Adrenal gland (tissue), 19 donors: ENCODE measurements around the gene SLC47A2. TPM values are rescaled to one million over a fixed set of nuclear protein-coding genes. Genes with fewer than 3 reads are reported as not detected.
"Not testable (repeated sequence)": the region's sequence is repeated elsewhere in the genome, so short reads cannot be mapped to it uniquely, and the experiment has no call there.

Experiments used
- DNase-seq, 7 donors: peaks; one replicate each; pipeline ENCODE4 v3.0.0-alpha.2; 2019 to 2020
- H3K27ac ChIP-seq, 5 donors: fragments of 200-600 bp; sonication (generic) in 4 of 5; 1 replicate in 3 of 5; 2 replicates in 2 of 5; pipeline versions ENCODE4 v1.5.1 to v1.8.0; 2016 to 2020; ENCODE audit warnings: mild to moderate bottlenecking in 1 of 5
- H3K27me3 ChIP-seq: fragments of 200-600 bp; 2 replicates; pipeline ENCODE4 v1.8.0; 2021
- H3K36me3 ChIP-seq, 2 donors: fragments of 200-600 bp; replicated peaks in 1 of 2; 1 replicate in 1 of 2; 2 replicates in 1 of 2; pipeline versions ENCODE4 v1.5.1 to v1.8.0; 2018 to 2022
- H3K4me1 ChIP-seq, 2 donors: fragments of 200-600 bp; replicated peaks in 1 of 2; 1 replicate in 1 of 2; 2 replicates in 1 of 2; pipeline versions ENCODE4 v1.5.1 to v1.8.0; 2018 to 2021
- H3K4me3 ChIP-seq, 4 donors: fragments of 200-600 bp; sonication (generic) in 3 of 4; one replicate each; pipeline ENCODE4 v1.5.1; 2016 to 2018
- H3K9me3 ChIP-seq, 3 donors: fragments of 200-600 bp; sonication (generic) in 1 of 3; replicated peaks in 1 of 3; 1 replicate in 2 of 3; 2 replicates in 1 of 3; pipeline versions ENCODE4 v1.5.1 to v1.8.0; 2016 to 2021
- POLR2A ChIP-seq, 2 donors: fragments of 450-650 bp; IDR thresholded peaks; one replicate each; pipeline ENCODE4 v1.6.1; 2017; ENCODE audit warnings: antibody characterized with exemption in 2 of 2, mild to moderate bottlenecking in 2 of 2, moderate library complexity in 1 of 2
- WGBS, 4 donors: extraction: QIAGEN DNeasy Blood & Tissue Kit in 2 of 4; methylation state at CpG; one replicate each; pipeline versions ENCODE4 v1.1.5 to v1.1.7; 2013 to 2017; 5-methylcytosine and 5-hydroxymethylcytosine counted together
- intact Hi-C, 2 donors: fragments of 100-400 bp; cut with DNase I; formaldehyde crosslinking; loops; one replicate each; pipeline versions ENCODE4 v1.14.1 to v1.15.0; 2022 to 2023
- long read RNA-seq, 10 donors: library from polyadenylated mRNA in 3 of 10; unstranded in 2 of 10; stranded (forward) in 1 of 10; transcript quantifications; one replicate each; pipeline ENCODE4 v2.0.0 and lab custom pipeline, GENCODE V29; 2021 to 2026
- polyA plus RNA-seq, 3 donors: library from polyadenylated mRNA; stranded (reverse); fragments of 200-250 nt in 2 of 3; fragments of 350-450 nt in 1 of 3; fragmentation: Illumina TruSeq in 1 of 3; extraction: RNeasy Lipid Tissue Mini Kit (QIAGEN cat#74804) in 1 of 3; gene quantifications; one replicate each; pipeline ENCODE4 v1.2.3, GENCODE V29; 2013 to 2014
- total RNA-seq, 9 donors: library from RNA; depleted of rRNA in 4 of 9; stranded (reverse); fragments of >200 nt in 4 of 9; fragments of 120-200 nt in 1 of 9; fragmentation: NEBNext Ultra II Directional in 1 of 9; extraction: Animal tissue kit (Norgen Biotek cat#: 25700) in 1 of 9; gene quantifications; one replicate each; pipeline versions ENCODE4 v1.1.0 to v1.2.4, GENCODE V29; 2013 to 2023
- TF ChIP-seq, protein P1 (sequence below), 6 experiments: fragments of 450-650 bp in 4 of 6; fragments of 200-600 bp in 2 of 6; sonication (generic) in 1 of 6; IDR thresholded peaks; 1 replicate in 5 of 6; 2 replicates in 1 of 6; pipeline versions ENCODE4 v1.5.1 to v1.8.0; 2016 to 2021; ENCODE audit warnings: antibody characterized with exemption in 6 of 6, mild to moderate bottlenecking in 2 of 6, moderate library complexity in 1 of 6
- donor health status: healthy with polysubstance abuse.
- donor health status: Bipolar disorder and iron deficiency.
- donor health status: DM: yes; HTN: yes; CAD: no.
- donor health status: DM: no; HTN: no; CAD: no.
- donor health status: DM: no; HTN: no; CAD: no.
- donor health status: DM: yes; HTN: yes; CAD: no.

Gene SLC47A2, protein sequence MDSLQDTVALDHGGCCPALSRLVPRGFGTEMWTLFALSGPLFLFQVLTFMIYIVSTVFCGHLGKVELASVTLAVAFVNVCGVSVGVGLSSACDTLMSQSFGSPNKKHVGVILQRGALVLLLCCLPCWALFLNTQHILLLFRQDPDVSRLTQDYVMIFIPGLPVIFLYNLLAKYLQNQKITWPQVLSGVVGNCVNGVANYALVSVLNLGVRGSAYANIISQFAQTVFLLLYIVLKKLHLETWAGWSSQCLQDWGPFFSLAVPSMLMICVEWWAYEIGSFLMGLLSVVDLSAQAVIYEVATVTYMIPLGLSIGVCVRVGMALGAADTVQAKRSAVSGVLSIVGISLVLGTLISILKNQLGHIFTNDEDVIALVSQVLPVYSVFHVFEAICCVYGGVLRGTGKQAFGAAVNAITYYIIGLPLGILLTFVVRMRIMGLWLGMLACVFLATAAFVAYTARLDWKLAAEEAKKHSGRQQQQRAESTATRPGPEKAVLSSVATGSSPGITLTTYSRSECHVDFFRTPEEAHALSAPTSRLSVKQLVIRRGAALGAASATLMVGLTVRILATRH
- total RNA-seq (1 to 10 TPM in 1 of 9 donors, under 1 TPM in 2, not detected in 6; 0.28 to 1.3 (median 0.36) TPM), polyA plus RNA-seq (under 1 TPM in 1 of 3 donors, not detected in 2; 0.10 TPM)
- long read RNA-seq, donor 1, result 0 reads
- long read RNA-seq, donor 2, partial matches to known transcripts, result 5 of 5 reads
- long read RNA-seq, donor 2, other reads (novel, unspliced or antisense), result 0 of 5 reads
- long read RNA-seq, donor 3, result 0 reads
- long read RNA-seq, donor 4, result 0 reads
- long read RNA-seq, donor 5, result 0 reads
- long read RNA-seq, donor 6, partial matches to known transcripts, result 0 of 1 reads
- long read RNA-seq, donor 6, other reads (novel, unspliced or antisense), result 1 of 1 reads
- long read RNA-seq, donor 7, result 0 reads
- long read RNA-seq, donor 8, partial matches to known transcripts, result 10 of 10 reads
- long read RNA-seq, donor 8, other reads (novel, unspliced or antisense), result 0 of 10 reads
- long read RNA-seq, donor 9, result 0 reads
- long read RNA-seq, donor 10, result 0 reads

DNA sequence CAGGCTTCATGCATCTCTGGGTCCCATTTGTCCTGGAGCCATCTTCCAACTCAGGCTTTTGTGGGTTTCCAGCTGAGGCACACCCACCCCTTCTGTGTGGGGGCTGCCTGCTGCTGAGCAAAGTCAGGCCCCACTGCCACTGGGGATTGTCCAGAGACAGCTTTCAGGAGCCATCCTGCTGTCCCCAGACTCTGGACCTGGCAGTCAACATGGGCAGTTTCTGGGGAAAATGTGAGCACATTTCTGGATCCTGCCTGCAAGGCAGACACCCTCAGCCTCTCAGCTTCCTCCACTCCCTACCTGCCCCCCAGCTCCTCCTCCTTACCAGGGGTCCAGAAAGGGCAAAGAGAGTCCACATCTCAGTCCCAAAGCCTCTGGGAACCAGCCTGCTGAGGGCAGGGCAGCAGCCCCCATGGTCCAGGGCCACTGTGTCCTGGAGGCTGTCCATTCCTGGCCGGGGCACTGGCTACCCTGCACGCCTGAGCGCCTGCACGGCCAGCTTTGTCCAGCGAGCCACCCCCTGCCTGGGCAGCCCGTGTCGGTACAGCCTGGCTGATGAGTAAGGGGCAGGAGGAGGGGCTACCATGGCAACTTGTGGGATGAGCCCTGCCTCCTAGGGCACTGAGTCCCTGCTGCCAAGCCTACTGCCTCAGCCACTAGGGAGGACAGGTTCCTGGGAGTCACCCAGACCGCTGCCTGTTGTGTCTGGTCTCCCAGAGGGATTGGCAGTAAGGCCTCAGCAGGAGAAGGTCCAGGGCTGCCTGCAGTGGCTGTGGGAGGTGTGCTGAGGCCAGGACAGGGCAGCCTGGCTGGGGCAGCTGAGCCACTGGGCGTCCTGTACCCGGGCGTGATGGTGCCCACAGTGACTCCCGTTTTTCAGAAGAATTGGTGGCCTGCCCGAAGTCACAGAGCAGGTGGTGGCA is at the start of gene SLC47A2:
Gene SLC47A2 (minus strand): TSS at position 477 of the 923 bp plus-strand sequence. CDS start 29 bp downstream, at position 448.
- TF ChIP-seq, protein P1, sequence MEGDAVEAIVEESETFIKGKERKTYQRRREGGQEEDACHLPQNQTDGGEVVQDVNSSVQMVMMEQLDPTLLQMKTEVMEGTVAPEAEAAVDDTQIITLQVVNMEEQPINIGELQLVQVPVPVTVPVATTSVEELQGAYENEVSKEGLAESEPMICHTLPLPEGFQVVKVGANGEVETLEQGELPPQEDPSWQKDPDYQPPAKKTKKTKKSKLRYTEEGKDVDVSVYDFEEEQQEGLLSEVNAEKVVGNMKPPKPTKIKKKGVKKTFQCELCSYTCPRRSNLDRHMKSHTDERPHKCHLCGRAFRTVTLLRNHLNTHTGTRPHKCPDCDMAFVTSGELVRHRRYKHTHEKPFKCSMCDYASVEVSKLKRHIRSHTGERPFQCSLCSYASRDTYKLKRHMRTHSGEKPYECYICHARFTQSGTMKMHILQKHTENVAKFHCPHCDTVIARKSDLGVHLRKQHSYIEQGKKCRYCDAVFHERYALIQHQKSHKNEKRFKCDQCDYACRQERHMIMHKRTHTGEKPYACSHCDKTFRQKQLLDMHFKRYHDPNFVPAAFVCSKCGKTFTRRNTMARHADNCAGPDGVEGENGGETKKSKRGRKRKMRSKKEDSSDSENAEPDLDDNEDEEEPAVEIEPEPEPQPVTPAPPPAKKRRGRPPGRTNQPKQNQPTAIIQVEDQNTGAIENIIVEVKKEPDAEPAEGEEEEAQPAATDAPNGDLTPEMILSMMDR (IDR thresholded peaks at IDR 0.05), result no peak
- no peak for TF ChIP-seq POLR2A (IDR thresholded peaks at IDR 0.05)
- Histone ChIP-seq H3K27me3 (no peaks in the 10 kb centered on the region), H3K4me3 (no peak within 1 kb of the TSS), H3K36me3 (no peaks in the 10 kb centered on the region), H3K9me3 (no peaks in the 10 kb centered on the region), H3K27ac (no peak within 1 kb of the TSS), H3K4me1 (peaks cover 0 to 6% of the 10 kb centered on the region in 2 donors)
- DNase-seq, result peak in 2 of 7 donors; percentile 16 to 36
- intact Hi-C loops, result no loop called here
- WGBS, 4 donors, result 73 to 80% (median 77%) methylated on average over 2 to 13 of the region's 13 CpGs

DNA sequence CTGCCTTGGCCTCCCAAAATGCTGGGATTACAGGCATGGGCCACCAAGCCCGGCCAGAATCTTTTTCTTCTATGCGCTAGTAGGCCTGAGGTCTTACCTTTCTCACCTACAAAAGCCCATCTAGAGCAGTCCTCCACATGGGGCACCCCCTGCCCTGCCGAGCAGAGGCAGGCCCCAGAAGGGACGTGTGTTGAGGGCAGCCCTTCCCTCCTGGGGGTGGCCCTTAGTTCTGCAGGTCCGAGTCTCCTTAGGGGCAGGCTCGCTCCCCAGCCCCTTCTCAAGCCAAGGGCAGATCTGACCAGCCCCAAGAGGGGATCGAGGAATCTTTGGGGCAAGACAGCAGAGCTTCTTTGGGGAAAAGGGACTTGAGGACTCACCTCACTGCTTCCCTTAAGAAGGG is 49.6 kb upstream of the SLC47A2 start:
- TF ChIP-seq, protein P1 (IDR thresholded peaks at IDR 0.05), result no peak
- no peak for TF ChIP-seq POLR2A (IDR thresholded peaks at IDR 0.05)
- DNase-seq, result peak in 1 of 7 donors; percentile 43
- intact Hi-C loops, result loop anchor here (5.0 to 10.0 kb wide), 2 partner anchors 254 to 401 kb away; partner anchors contain the start of gene B9D1 (in 2 of the 2)
- Histone ChIP-seq H3K36me3 (no peaks in the 10 kb centered on the region), H3K4me1 (peaks cover 0 to 5% of the 10 kb centered on the region in 2 donors), H3K27ac (no peak overlapping the region), H3K4me3 (no peak overlapping the region), H3K27me3 (no peaks in the 10 kb centered on the region), H3K9me3 (no peaks in the 10 kb centered on the region)
- 60 to 71% (median 62%) methylated on average over 4 to 7 of the region's 7 CpGs; no CpG with 5 or more reads in 1 of the 4 donors for WGBS, 4 donors

DNA sequence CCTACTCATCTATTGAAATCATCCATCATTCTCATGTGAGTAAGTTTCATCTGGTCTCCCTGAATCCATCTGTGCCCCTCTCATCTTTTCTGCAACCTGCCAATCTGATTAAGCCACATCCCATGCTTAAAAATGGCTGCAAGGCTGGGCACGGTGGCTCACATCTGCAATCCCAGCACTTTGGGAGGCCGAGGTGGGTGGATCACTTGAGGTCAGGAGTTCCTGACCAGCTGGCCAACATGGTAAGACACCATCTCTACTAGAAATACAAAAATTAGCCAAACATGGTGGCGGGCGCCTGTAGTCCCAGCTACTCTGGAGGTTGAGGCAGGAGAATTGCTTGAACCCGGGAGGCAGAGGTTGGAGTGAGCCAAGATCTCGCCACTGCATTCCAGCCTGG is 47.6 kb upstream of the SLC47A2 start:
- H3K36me3 ChIP-seq, H3K27me3 ChIP-seq, H3K4me1 ChIP-seq, H3K4me3 ChIP-seq, H3K27ac ChIP-seq, H3K9me3 ChIP-seq: not testable (repeated sequence)
- intact Hi-C loops, result loop anchor here (5.0 to 10.0 kb wide), 2 partner anchors 247 to 399 kb away; partner anchors contain the start of gene B9D1 (in 2 of the 2)
- WGBS, 4 donors, result 89 to 100% (median 95%) methylated on average over 6 of the region's 6 CpGs
- peak in 1 of 7 donors; percentile 42 for DNase-seq

DNA sequence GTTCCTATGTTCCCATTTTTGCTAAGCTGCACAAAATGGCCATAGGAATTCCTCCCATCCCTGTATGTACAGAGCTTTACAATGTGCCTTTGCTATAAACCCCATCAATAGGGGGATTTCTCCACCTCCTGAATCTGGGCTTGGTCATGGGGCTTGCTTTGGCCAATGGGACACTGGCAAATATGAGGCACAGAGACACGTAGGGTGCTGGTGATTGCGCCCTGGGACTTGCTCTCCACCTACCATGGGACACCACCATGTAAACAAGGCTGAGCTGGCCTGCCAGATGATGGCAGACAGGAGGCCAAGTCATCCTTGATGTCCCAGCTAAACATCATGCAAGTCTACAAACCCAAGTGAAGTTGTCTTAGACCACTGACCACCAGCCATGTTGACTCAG is 47.0 kb upstream of the SLC47A2 start:
- intact Hi-C loops, result loop anchor here (5.0 to 10.0 kb wide), 2 partner anchors 246 to 399 kb away; partner anchors contain the start of gene B9D1 (in 2 of the 2)
- no peak for TF ChIP-seq POLR2A (IDR thresholded peaks at IDR 0.05)
- TF ChIP-seq, protein P1 (IDR thresholded peaks at IDR 0.05), result no peak
- peaks cover 0 to 5% of the 10 kb centered on the region in 2 donors for H3K4me1 ChIP-seq
- H3K9me3 ChIP-seq, result no peaks in the 10 kb centered on the region
- 83 to 98% (median 95%) methylated on average over 2 of the region's 2 CpGs; no CpG with 5 or more reads in 1 of the 4 donors for WGBS, 4 donors
- peak in 1 of 7 donors; percentile 46 for DNase-seq
- H3K27ac ChIP-seq, result no peak overlapping the region
- no peaks in the 10 kb centered on the region for H3K36me3 ChIP-seq
- H3K27me3 ChIP-seq, result no peaks in the 10 kb centered on the region
- no peak overlapping the region for H3K4me3 ChIP-seq
